ENCODE data around the gene LHFPL3. TPM values are rescaled to one million over a fixed set of nuclear protein-coding genes. Genes with fewer than 3 reads are reported as not detected.

The LHFPL3 gene
- total and polyA plus RNA-seq, 2 of the 13 experiments (the other 11 are each of a cell fraction or from before 2014, with no cell fraction given): not detected

DNA sequence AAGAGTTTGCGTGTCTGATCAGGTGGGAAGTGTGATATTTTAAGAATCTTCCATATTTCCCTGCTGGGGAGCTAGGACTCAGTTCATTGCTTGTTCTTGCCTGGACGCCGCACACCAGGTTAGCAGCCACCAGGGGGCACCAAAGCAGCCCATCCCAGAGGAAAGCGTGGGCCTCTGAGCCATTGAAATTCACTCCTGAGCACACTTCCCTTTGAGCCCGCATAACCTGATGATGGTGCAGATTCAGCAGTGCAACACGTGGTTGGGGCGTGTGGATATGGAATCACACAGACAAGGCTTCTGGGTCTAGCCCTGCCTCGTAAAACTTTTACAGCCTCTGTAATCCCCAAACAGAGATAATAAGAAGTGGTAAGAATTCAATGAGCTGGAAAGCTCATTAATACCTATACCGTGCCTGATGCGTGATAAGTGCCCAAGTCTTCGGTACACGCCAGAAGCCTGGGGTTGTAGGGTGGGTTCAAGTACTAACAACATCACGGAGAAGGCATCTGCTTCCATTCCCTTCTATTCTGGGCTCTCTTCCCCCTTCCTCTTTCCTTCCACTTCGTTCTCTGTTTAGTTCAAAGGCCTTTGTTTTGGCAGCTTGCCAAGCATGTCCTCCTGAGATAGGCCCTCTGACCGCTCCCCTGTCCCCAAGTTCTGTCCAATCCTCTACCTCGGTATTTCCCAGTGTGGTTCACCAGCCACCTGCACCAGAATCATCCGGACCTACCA lies 555.5 kb downstream of the LHFPL3 start (continued):
- TF ChIP-seq PHF20 (CRISPR knock-in tag; IDR thresholded peaks at IDR 0.05) (no peak), MIER2 (CRISPR knock-in tag; IDR thresholded peaks at IDR 0.05) (no peak), ZNF160 (CRISPR knock-in tag; IDR thresholded peaks at IDR 0.05) (no peak), ARID5B (CRISPR knock-in tag; IDR thresholded peaks at IDR 0.05) (peak; percentile 38), PHB2 (IDR thresholded peaks at IDR 0.05; ENCODE audit: partially characterized antibody) (no peak), FOXP4 (CRISPR knock-in tag; IDR thresholded peaks at IDR 0.05) (no peak), ZNF574 (CRISPR knock-in tag; IDR thresholded peaks at IDR 0.05) (peak; percentile 22; the same call in 1 of the 2 replicates), ZNF652 (CRISPR knock-in tag; IDR thresholded peaks at IDR 0.05; ENCODE audit: borderline replicate concordance, low read depth) (no peak), ZNF646 (CRISPR knock-in tag; IDR thresholded peaks at IDR 0.05) (no peak), ZNF234 (CRISPR knock-in tag; conservative IDR thresholded peaks at IDR 0.05) (no peak), CHCHD3 (CRISPR knock-in tag; IDR thresholded peaks at IDR 0.05) (no peak), HOXA3 (CRISPR knock-in tag; IDR thresholded peaks at IDR 0.05) (0 out of 2 replicates have a peak, but pooled peaks have one; percentile 20), ZNF3 (CRISPR knock-in tag; IDR thresholded peaks at IDR 0.05) (no peak), ZFP82 (CRISPR knock-in tag; IDR thresholded peaks at IDR 0.05; ENCODE audit: borderline replicate concordance) (no peak), ZNF792 (CRISPR knock-in tag; IDR thresholded peaks at IDR 0.05) (peak; percentile 49; the same call in 1 of the 2 replicates)
